SK-N-SH treated with all-trans-retinoic acid at 6 μM for 48 hours (cell line): ENCODE data around the gene EGFL8.

Experiments
- ARNTL ChIP-seq: fragments of 450-650 bp; formaldehyde crosslinking; IDR thresholded peaks from 2 replicates; pipeline ENCODE4 v1.5.0; 2020; ENCODE audit warnings: low read depth, mild to moderate bottlenecking, moderate library complexity, borderline replicate concordance
- BACH2 ChIP-seq: fragments of 250-450 bp; sonication (Bioruptor Pico); IDR thresholded peaks from 2 replicates; pipeline ENCODE4 v1.9.0; 2021; ENCODE audit warnings: mild to moderate bottlenecking, borderline replicate concordance
- CREB5 ChIP-seq: fragments of 250-450 bp; sonication (Bioruptor Pico); IDR thresholded peaks from 2 replicates; pipeline ENCODE4 v1.5.1; 2020; ENCODE audit warnings: low read depth, mild to moderate bottlenecking, moderate library complexity
- GLIS3 ChIP-seq: fragments of 250-450 bp; sonication (Bioruptor Pico); IDR thresholded peaks from 2 replicates; pipeline ENCODE4 v1.5.0; 2020; ENCODE audit warnings: mild to moderate bottlenecking, moderate library complexity
- PATZ1 ChIP-seq: fragments of 250-450 bp; sonication (Bioruptor Pico); IDR thresholded peaks from 2 replicates; pipeline ENCODE4 v1.8.0; 2020; ENCODE audit warnings: mild to moderate bottlenecking, moderate library complexity, borderline replicate concordance
- PPARA ChIP-seq: fragments of 250-450 bp; sonication (Bioruptor Pico); IDR thresholded peaks from 2 replicates; pipeline ENCODE4 v1.5.0; 2020; ENCODE audit warnings: mild to moderate bottlenecking, borderline replicate concordance
- RARB ChIP-seq: fragments of 250-450 bp; sonication (Bioruptor Pico); IDR thresholded peaks from 2 replicates; pipeline ENCODE4 v1.8.0; 2021; ENCODE audit warnings: mild to moderate bottlenecking, moderate library complexity
- ZC3H10 ChIP-seq: fragments of 250-450 bp; sonication (Bioruptor Pico); IDR thresholded peaks from 2 replicates; pipeline ENCODE4 v1.5.1; 2021; ENCODE audit warnings: mild to moderate bottlenecking, moderate library complexity
- ZFP3 ChIP-seq: fragments of 250-450 bp; sonication (Bioruptor Pico); IDR thresholded peaks from 2 replicates; pipeline ENCODE4 v1.5.0; 2020; ENCODE audit warnings: mild to moderate bottlenecking, moderate library complexity
- ZNF565 ChIP-seq: fragments of 450-650 bp; formaldehyde crosslinking; conservative IDR thresholded peaks from 2 replicates; pipeline ENCODE4 v1.5.0; 2020; ENCODE audit warnings: low read depth, mild to moderate bottlenecking, moderate library complexity
- ZNF70 ChIP-seq: fragments of 450-650 bp; formaldehyde crosslinking; IDR thresholded peaks from 2 replicates; pipeline ENCODE4 v1.5.0; 2020; ENCODE audit warnings: mild to moderate bottlenecking, moderate library complexity
- TF ChIP-seq, protein P1 (sequence below): fragments of 250-450 bp; sonication (Bioruptor Pico); IDR thresholded peaks from 2 replicates; pipeline ENCODE4 v1.5.0; 2020; ENCODE audit warnings: mild to moderate bottlenecking, moderate library complexity

- TF ChIP-seq PATZ1 (CRISPR knock-in tag) (no peak), ZC3H10 (CRISPR knock-in tag) (no peak), RARB (CRISPR knock-in tag) (no peak), ARNTL (CRISPR knock-in tag) (no peak), BACH2 (CRISPR knock-in tag) (no peak), ZFP3 (CRISPR knock-in tag) (no peak), ZNF70 (CRISPR knock-in tag) (no peak), GLIS3 (no peak), CREB5 (no peak), PPARA (CRISPR knock-in tag) (no peak), ZNF565 (CRISPR knock-in tag) (no peak)
- TF ChIP-seq, protein P1, sequence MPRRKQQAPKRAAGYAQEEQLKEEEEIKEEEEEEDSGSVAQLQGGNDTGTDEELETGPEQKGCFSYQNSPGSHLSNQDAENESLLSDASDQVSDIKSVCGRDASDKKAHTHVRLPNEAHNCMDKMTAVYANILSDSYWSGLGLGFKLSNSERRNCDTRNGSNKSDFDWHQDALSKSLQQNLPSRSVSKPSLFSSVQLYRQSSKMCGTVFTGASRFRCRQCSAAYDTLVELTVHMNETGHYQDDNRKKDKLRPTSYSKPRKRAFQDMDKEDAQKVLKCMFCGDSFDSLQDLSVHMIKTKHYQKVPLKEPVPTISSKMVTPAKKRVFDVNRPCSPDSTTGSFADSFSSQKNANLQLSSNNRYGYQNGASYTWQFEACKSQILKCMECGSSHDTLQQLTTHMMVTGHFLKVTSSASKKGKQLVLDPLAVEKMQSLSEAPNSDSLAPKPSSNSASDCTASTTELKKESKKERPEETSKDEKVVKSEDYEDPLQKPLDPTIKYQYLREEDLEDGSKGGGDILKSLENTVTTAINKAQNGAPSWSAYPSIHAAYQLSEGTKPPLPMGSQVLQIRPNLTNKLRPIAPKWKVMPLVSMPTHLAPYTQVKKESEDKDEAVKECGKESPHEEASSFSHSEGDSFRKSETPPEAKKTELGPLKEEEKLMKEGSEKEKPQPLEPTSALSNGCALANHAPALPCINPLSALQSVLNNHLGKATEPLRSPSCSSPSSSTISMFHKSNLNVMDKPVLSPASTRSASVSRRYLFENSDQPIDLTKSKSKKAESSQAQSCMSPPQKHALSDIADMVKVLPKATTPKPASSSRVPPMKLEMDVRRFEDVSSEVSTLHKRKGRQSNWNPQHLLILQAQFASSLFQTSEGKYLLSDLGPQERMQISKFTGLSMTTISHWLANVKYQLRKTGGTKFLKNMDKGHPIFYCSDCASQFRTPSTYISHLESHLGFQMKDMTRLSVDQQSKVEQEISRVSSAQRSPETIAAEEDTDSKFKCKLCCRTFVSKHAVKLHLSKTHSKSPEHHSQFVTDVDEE = no peak
Measured at GRCh38 chr6:32163559-32164258, 686 bp upstream of the EGFL8 start.
